Measurements from ENCODE around the gene BMAL1.
"Not testable (repeated sequence)": the region's sequence is repeated elsewhere in the genome, so short reads cannot be mapped to it uniquely, and the experiment has no call there.

BMAL1 gene

DNA sequence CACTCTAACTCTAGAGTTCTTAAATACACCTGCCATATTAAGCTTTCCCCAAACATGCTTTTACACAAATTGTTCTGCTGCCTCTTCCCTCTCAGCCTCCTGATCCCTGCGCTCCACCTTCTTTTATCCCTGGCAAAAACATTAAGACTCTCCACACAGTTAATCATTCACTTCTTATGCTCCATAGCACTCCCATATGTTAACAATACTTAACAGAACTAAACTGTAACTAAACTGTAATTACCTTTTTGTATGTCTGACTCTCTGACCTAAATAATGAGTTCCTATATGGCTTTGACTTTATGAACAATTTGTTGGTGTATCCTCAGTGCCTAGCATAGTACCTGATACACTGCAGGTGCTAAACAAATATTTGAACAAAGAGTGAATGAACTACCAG lies 113.6 kb downstream of the BMAL1 start:
- no peak for DNase-seq

GRCh38 chr11:13398335-13398734 lies 120.7 kb downstream of the BMAL1 start:
- not testable (repeated sequence) for DNase-seq

DNA sequence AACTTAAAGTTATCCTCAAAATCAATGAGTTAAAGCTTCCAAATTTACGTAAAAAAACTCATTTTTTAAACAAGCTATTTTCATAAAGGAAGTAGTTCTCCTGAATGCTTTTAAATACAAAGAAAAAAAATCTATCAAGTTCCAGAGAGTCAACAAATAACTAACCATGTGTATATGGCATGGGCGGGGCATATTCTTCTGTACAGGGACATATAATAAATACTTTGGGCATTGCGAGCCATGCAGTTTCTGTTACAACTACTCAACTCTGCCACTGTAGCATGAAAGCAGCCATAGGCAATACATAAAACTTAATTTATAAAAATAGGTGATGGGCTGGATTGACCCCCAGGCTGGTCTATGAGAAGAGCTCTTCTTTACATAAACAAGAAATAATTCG lies 127.6 kb downstream of the BMAL1 start:
- DNase-seq: no peak

DNA sequence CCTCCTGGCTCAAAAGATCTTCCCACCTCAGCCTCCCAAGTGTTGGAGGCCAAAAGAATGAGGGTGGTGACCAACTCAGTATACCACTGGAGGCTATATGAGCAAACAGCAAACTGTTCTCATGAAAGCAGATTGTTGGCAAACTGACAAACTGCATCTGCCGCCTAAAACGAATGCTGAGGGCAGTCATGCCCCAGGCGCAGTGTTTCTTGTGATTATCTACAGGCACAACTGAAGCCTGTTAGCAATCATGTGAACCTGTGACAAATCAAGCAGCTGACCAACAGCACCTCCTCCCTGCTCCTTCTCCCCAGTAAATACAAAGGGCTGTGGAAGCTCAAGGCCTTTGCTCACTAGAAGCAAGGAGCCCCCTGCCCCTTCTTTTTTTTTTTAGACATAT lies 137.6 kb downstream of the BMAL1 start:
- DNase-seq: no peak

GRCh38 chr11:13421561-13421960 lies 144.0 kb downstream of the BMAL1 start:
- DNase-seq: no peak

DNA sequence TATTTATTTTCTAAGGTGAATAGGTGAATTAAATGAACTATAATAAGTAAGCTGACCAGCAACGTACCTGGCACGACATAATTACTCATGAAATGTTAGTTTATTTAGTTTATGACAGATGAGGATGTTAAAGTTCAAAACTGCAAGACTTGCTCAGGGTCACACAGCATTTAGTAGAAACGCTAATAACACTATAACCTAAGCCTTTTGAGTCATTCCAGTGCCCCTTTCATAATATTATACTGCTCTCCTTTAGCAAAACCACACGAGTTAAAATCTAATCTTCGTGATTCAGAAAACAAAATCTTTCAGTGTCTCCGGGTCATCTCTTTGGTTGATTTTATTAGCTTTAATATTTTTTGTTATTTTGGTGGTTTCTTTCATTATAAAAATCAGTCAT lies 145.8 kb downstream of the BMAL1 start:
- no peak for DNase-seq

GRCh38 chr11:13427440-13427839 lies 149.8 kb downstream of the BMAL1 start:
- no peak for DNase-seq

DNA sequence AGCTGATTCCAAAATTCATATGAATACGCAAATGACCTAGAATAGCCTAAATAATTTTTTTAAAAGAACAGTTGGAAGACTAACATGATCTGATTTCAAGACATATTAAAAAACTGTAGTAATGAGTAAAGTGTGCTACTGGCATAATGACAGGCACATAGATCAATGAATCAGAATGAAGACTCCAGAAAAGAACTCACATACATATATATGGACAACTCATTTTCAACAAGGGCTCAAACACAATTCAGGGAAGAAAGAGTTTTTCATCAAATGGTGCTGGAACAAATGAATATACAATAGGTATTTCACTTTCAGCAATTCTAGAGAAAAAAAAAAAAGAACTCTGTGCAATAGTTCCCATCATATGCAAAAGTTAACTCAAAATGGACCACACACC lies 151.7 kb downstream of the BMAL1 start:
- DNase-seq: no peak

DNA sequence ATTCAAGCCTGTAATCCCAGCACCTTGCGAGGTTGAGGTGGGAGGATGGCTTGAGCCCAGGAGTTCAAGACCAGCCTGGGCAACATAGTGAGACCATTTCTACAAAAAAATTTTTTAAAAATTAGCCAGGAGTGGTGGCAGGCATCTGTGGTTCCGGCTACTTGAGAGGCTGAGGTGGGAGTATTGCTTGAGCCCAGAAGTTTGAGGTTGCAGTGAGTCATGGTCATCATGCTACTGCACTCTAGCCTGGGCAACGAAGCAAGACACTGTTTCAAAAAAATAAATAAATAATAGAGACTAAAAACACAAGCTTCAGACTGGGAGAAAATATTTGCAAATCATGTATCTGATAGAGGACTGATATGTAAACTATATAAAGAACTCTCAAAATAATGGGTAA lies 152.2 kb downstream of the BMAL1 start:
- DNase-seq: no peak

DNA sequence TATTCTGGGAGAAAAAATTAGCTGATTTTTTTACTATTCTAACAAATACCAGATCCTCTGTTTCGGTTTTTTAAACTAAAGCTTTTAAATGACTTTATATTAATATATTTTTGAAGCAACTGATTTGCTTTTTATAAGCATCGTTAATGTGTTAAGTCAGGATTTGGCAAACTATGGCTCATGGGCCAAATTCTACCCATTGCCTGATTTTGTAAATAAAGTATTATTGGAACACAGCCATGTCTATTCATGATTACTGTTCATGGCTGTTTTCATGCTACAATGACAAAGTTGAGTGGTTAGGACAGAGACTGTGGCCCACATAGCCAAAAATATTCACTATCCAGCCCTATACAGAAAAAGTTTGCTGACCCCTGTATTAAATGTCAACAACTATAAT lies 155.8 kb downstream of the BMAL1 start:
- no peak for DNase-seq

- no peak for DNase-seq
Measured at GRCh38 chr11:13434247-13435205, 156.9 kb downstream of the BMAL1 start.

- not testable (repeated sequence) for DNase-seq
Measured at GRCh38 chr11:13436836-13437235, 159.2 kb downstream of the BMAL1 start.
